Astrocyte of the cerebellum (primary cell): ENCODE results near the gene DSTN.

Experiments
- DNase-seq: peaks from one replicate; pipeline ENCODE4 v3.0.0-alpha.2; 2011; ENCODE audit warnings: low read depth
- H3K4me3 ChIP-seq: 2 replicates; pipeline ENCODE4 v1.5.1; 2011; ENCODE audit warnings: mild to moderate bottlenecking, low read depth, low read length, moderate library complexity
- in situ Hi-C: cut with HindIII; loops from 2 replicates; pipeline ENCODE4 v1.10.0; 2017; ENCODE audit warnings: low sequenced_read_pairs
- TF ChIP-seq, protein P1 (sequence below): IDR thresholded peaks from 2 replicates; pipeline ENCODE4 v1.5.1; 2012; ENCODE audit warnings: low read length, low read depth, moderate library complexity, mild to moderate bottlenecking; ENCODE audit errors: missing control alignments

The DSTN gene

DNA sequence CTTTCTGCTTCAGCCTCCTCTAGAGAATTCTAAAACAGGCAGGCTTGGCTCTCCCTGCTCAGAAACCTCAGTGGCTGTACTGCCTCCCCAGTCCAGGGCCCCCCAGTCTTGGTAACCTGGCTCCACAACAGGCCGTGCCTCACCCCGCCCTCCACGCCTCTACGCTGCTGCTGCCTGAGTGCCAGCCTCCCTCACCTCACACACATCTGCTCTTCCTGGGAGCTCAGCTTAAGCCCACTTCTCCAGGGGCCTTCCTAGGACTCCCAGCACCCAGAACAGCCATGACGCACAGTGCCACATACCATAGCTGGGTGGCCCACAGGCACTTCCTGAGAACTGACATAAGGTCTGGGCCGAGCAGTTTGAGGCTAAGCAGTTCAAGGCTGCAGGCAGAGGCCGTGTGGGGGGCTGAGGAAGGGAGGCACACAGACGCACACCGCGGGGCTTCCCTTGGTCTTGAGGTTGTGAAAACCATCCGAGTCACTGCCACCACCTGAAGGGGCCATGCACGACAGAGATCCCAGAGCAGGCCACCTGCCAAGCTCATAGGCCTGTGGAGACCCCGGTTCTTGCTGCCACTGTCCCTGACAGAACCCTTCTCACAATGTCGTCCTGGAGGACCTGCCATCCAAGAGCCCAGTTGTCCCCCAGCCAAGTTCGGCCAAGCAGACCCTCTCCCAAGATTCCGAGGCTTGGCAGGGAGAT, 42.6 kb downstream of the DSTN start:
- in situ Hi-C loops: no loop called here
- no peak overlapping the region for H3K4me3 ChIP-seq
- TF ChIP-seq, protein P1, sequence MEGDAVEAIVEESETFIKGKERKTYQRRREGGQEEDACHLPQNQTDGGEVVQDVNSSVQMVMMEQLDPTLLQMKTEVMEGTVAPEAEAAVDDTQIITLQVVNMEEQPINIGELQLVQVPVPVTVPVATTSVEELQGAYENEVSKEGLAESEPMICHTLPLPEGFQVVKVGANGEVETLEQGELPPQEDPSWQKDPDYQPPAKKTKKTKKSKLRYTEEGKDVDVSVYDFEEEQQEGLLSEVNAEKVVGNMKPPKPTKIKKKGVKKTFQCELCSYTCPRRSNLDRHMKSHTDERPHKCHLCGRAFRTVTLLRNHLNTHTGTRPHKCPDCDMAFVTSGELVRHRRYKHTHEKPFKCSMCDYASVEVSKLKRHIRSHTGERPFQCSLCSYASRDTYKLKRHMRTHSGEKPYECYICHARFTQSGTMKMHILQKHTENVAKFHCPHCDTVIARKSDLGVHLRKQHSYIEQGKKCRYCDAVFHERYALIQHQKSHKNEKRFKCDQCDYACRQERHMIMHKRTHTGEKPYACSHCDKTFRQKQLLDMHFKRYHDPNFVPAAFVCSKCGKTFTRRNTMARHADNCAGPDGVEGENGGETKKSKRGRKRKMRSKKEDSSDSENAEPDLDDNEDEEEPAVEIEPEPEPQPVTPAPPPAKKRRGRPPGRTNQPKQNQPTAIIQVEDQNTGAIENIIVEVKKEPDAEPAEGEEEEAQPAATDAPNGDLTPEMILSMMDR: no peak
- DNase-seq: no peak

DNA sequence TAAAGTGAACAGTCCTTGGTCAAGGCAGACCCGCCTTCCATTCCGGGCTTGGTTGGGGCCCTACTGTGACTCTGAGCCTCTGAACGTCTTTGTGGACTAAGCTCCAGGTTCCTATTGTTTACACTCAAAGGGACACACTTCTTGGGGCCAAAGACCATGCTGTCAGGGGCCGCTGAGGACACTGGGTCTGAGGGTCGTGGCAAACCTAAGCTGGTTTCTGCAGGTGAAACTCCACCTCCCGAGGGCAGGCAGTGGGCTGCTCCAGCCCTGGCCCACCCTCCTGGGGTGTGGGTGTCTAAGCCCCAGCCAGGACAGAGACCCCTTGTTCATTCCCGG, 43.1 kb downstream of the DSTN start:
- TF ChIP-seq, protein P1: no peak
- in situ Hi-C loops: no loop called here
- DNase-seq: no peak
- no peak overlapping the region for H3K4me3 ChIP-seq

DNA sequence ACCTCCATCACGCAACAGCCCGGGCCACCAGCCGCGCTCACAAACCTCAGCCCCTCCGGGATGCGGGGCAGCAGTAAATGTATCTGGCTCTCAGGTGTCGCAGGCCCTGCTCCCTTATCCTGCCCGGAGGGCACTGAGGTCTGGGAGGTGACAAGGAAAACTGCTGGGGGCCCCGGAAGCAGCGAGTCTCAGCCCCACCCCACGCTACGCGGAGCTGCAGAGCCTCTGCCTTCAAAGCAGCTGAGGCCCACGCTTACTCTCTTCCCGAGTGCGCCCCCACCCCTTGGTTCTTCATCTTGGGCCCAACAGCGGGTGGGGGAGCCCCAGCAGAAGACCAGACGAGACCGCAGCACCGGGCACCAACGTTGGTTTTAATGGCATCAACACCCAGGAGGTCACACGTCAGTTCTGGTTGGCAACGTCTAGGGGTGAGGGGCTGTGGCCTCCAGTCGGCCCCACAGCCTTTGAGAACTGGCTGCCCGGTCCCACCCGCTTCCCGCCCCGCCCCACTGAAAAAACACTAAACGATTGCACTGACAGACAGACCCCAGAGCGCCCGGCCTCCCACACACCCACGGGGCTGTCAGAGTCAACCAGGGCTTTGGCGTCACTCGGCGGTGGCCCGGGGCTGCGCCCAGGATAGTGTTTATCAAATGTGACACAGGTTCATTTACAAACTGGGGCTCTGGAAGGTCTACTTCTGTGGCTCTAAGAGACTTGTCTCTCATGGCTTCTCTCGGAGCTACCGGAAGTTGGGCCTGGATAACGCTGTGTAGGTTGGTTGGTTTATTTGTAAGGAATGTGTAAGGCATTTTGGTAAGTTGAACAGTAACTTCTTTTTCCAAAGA, 43.7 kb downstream of the DSTN start:
- no peak overlapping the region for H3K4me3 ChIP-seq
- DNase-seq: no peak
- TF ChIP-seq, protein P1: no peak
- in situ Hi-C loops: no loop called here

DNA sequence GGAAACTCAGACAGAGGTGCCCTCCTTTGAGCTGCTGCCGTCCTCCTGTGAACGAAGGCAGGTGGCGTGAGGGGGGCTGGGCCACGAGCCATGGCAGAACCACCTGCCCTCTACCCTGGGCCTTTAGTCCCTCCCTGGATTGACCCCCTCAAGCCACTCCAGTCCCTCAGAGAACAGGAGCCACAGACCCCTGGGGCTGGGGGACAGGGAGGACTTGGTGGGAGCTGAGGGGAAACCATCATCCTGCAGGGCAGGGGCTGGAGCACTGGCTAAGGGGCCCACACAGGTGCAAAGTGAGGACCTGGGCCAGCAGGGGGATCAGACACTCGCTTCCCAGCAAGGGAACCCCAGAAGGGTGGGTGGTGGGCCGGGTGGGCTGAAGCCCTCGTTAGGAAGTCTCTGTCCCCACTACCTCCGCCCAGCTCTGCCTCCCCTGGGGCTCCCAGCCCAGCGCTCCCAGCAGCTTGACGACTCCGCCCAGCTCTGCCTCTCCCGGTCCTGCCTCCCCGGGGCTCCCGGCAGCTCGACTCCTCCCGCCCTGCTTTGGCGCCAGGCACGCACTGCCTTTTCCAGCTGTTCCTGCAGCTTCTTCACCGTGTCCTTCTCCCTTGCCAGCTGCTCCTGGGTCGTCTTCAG, 44.4 kb downstream of the DSTN start:
- TF ChIP-seq, protein P1: no peak
- no peak for DNase-seq
- H3K4me3 ChIP-seq: no peak overlapping the region
- in situ Hi-C loops: no loop called here

DNA sequence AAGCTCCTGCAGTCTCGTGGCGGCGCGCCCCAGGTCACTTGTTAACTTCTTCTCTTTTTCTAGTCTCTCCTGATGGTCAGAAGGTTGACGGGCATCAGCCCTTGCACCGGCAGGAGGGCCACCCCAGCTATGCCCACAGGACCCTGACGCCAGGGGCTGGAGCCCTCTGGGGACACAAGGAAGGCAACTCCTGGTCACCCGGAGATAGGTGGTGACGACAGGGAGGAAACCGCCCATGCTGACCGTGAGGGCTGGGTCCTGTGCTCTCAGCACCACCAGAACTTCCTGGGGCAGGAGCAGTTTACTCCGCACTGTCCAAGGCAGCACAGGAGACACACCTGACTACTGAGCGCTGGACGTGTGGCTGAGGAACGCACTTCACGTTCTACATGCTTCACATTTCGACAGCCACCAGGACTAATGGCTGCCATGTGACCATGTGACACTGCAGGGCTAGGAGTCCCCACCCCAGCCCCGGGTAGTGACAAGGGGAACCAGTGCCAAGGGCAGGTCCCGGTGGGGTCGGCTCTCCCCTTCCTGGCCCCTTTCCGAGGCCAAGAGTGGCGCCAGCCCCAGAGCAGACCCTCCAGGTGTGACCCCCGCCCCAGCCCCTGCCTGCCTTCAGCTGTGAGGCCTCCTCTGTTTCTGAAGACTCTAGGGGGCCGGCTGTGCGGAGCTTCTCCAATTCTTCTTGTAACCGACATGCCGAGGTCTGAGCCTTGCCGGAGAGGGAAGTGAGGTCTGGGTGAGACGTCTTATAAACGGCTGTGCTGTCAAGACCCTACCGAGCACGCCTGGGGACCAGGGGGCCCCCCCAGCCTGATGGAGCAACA, 45.2 kb downstream of the DSTN start:
- TF ChIP-seq, protein P1: no peak
- in situ Hi-C loops: no loop called here
- DNase-seq: no peak
- H3K4me3 ChIP-seq: no peak overlapping the region

DNA sequence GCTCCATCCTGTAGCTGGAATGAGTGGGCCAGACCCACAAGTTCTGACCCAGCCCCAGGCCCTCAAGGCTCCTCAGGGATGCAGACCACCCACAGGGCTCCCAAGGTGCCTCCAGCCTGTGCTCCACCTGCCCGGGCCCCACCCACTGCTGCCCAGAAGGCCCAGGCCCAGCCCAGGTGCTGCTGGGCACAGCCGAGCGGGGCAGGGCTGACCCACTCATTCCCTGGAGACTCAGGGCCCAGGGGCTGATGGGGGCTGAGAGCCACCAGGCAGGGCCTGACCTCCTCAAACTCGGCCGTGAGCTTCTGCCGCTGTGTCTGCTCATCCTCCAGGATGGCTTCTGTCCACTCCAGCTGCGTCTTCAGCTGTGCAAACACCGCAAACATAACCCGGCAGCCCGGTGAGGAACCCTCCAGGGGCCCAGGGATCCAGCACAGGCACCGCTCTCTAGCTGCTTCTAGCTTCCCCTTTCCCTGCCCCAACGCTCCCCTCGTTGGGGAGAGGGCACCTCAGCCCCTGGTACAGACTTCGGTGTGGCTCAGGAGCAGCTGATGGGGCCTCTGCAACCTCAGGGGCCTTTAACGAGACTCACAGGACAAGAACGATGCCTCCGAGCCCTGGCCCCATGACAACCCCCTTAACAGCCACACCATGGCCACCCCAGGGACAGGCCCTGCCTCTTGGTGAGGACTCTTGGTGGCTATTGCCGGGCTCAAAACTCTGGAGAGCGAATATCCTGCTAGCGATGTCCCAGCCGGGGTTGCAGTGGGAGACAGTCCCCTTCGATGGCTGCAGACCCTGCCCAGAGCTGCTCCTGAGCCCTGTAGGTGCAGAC, 46.0 kb downstream of the DSTN start:
- in situ Hi-C loops: no loop called here
- TF ChIP-seq, protein P1: no peak
- DNase-seq: no peak
- no peak overlapping the region for H3K4me3 ChIP-seq
